NCI-H128 (cell line): ENCODE results near the gene ZFPL1.

ENCODE experiments used
- DNase-seq: peaks from one replicate; lab custom pipeline; 2025; ENCODE audit not compliant: unreplicated experiment; lab: John Stamatoyannopoulos, UW

The ZFPL1 gene

DNA sequence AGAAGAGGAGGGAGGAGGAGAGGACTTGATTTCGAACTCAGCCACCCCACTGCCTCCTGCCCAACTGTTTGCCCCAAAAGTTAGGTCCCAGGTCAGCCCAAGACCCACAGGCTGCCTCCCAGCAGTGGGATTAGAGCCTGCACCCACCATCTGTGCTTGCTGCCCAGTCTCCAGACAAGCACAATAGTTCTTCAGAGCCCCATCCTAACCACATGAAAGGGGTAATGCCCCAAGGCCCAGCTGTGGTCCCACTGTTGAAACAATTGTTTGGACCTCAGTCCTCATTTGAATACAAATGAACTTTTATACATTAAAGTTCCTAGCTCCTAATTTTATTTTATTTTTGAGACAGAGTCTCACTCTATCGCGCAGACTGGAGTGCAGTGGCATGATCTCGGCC lies 6.6 kb downstream of the ZFPL1 start:
- DNase-seq, result no peak

GRCh38 chr11:65095427-65095826 lies 11.4 kb downstream of the ZFPL1 start:
- DNase-seq, result no peak

DNA sequence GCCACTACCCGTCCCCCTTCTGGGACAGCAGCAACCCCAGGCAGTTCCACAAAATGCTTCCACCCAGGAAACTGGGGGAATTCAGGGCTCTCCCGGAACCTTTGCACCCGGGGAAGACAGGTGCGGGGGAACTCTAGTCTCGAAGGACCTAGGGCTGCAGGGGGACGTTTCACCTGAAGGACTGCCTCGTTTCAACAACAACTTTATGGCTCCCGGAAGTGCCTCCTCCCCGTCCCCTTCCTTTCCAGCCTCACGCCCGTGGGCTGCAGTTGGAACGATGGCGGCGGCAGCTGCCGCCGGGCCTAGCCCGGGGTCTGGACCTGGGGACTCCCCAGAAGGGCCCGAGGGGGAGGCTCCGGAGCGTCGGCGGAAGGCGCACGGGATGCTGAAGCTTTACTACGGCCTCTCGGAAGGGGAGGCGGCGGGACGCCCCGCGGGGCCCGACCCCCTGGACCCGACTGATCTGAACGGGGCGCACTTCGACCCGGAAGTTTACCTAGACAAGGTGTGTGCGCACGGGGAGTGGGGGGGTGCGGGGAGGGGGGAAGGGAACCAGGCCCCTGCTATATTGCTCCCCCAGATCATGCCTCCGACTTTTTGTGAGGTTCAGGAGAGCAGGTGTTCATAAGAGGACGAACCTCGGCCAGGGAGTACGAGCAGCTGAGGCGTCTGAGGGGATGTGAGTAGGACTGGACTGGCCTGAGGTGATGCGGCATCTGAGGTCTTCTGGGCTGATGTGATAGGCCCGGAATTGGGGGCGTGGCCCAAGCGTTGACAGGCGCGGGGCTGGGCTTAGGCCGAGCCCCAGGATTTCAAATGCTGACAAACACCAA lies 12.2 kb downstream of the ZFPL1 start, which contains the start of gene VPS51:
VPS51 (plus strand) TSS at position 241 of the 833 bp plus-strand sequence; CDS start at position 278, 37 bp downstream.
- DNase-seq, result peak; percentile 94

GRCh38 chr11:65096926-65097325 lies 12.9 kb downstream of the ZFPL1 start:
- DNase-seq, result no peak

DNA sequence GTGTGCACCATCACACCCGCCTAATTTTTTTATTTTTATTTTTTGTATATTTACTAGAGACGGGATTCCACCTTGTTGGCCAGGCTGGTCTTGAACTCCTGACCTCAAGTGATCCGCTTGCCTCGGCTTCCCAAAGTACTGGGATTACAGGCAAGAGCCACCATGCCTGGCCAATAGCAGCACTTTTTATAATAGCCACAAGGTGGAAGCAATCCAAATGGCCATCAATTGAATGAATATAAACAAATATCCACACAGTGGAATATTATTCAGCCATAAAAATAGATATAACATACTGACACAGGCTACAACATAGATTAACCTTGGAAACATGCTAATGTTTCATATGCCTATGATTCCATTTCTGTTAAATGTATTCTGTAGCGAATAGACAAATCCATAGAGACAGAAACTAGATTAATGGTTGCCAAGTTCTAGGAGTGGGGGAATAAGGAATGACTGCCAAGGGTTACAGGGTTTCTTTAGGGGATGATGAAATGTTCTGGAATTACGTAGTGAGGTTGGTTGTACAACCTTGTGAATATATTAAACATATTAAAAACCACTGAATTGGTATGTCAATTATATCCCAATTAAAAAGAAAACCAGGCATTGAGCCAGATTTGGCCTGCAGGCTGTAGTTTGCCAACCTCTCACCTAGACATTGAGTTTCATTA lies 16.8 kb downstream of the ZFPL1 start:
- no peak for DNase-seq

GRCh38 chr11:65102142-65103095 lies 18.4 kb downstream of the ZFPL1 start:
- DNase-seq, result no peak

GRCh38 chr11:65103476-65103875 lies 19.5 kb downstream of the ZFPL1 start:
- DNase-seq, result no peak

DNA sequence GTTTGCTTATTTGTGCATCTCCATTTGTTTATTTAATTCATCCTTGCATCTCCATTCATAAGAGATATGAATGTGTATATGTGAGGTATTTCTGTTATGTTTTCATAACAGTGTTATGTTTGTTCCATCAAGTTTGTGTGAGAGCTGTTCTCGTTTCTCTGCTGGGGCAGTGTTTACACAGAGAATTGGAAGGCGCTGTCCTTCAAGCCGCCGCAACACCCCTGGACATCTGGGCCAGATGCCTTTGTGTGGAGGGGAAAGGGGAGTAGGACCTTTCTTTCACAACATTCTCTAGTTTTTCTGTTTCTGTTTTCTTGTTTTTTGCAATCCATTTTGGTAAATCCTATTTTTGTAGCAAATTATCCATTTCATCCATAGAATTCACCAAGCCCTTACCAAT lies 20.6 kb downstream of the ZFPL1 start:
- DNase-seq, result no peak

- no peak for DNase-seq
Measured at GRCh38 chr11:65107078-65107477, 23.1 kb downstream of the ZFPL1 start.

- DNase-seq, result no peak
Measured at GRCh38 chr11:65107751-65108468, 23.9 kb downstream of the ZFPL1 start.

GRCh38 chr11:65108469-65109123 lies 24.6 kb downstream of the ZFPL1 start:
- DNase-seq, result no peak

- no peak for DNase-seq
Measured at GRCh38 chr11:65109231-65110198, 25.5 kb downstream of the ZFPL1 start.

DNA sequence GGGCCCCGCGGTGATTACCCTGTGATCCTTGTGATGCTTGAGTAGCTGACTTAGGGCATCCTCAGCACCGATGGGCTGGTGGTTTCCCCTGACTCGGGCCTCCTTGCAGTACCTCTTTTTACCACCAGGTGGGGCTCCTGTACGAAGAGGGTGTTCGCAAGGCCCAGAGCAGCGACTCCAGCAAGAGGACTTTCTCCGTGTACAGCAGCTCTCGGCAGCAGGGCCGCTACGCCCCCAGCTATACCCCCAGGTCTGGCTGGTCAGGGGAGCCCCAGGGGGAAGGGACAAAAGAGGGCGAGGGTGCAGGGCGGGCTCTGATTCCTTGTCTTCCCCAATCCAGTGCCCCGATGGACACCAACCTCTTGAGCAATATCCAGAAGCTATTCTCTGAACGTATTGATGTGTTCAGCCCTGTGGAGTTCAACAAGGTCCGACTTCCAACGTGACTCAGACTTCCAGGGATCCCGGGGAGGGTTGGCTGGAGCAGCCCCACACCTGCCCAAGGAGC lies 26.4 kb downstream of the ZFPL1 start:
- DNase-seq, result peak; percentile 80

- DNase-seq, result no peak
Measured at GRCh38 chr11:65111159-65111743, 27.2 kb downstream of the ZFPL1 start.

DNA sequence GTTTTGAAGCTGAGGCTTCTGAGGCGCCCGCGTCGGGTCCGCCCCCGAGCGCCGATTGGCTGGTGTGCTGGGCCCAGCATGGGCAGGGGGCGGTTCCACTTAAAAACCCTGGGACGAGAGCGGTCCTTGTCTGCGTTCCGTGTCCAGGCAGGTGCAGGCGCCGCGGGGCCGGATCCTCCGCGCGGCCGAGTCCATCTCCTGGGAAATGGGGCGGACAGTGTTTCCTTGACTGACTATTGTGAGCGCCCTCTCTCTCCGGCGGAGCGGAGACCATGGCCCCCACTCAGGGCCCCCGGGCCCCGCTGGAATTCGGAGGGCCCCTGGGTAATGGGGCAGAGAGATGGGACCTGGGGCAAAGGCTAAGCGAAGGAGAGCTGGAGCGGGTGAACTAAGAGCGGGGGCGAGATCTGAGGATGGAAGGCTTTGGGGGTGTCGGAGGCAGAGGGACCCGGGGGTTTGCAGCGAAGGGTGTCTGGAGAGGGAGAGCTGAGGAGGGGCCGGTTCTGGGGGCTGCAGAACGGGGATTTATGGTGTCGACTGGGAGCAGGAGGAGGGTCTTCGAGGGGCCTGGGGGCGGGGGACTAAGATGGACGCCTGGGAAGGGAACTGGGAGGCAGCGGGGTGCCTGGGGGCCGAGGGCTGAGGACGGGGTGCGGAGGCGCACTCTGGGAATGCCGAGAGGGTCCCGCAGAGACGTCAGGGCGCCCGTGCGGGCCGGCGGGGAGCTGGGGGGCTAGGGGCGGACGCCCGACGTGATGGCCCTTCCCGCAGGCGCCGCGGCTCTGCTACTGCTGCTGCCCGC lies 27.9 kb downstream of the ZFPL1 start, which contains the start of gene TM7SF2:
TM7SF2 (plus strand) TSS at position 129 of the 802 bp plus-strand sequence; CDS start at position 273, 144 bp downstream.
- peak; percentile 97 for DNase-seq

- DNase-seq, result peak; percentile 27
Measured at GRCh38 chr11:65112546-65113360, 28.7 kb downstream of the ZFPL1 start.
